ENCODE results near the gene MRNIP. TPM values are rescaled to one million over a fixed set of nuclear protein-coding genes. Genes with fewer than 3 reads are reported as not detected.

The MRNIP gene
- total and polyA plus RNA-seq, 4 donors = 22.9 to 103 (median 35.4) TPM

- Histone ChIP-seq H3K9me3 (ENCODE audit: control insufficient read depth, low read length) (no peaks in the 10 kb centered on the region), H3K4me1 (ENCODE audit: control insufficient read depth in 1 of 2, insufficient read depth in 2 of 2, low read length in 2 of 2) (peaks cover 0 to 2% of the 10 kb centered on the region in 2 donors), H3K4me3 (ENCODE audit: low read length in 2 of 2) (no peak overlapping the region), H3K27me3 (ENCODE audit: control insufficient read depth in 1 of 2, insufficient read depth in 2 of 2, low read length in 1 of 2) (no peaks in the 10 kb centered on the region), H3K36me3 (ENCODE audit: control insufficient read depth in 1 of 2, insufficient read depth in 2 of 2, low read length in 1 of 2) (peaks cover 0 to 7% of the 10 kb centered on the region in 2 donors), H3K27ac (ENCODE audit: low read depth in 1 of 2, low read length in 2 of 2) (no peak overlapping the region)
- DNase-seq (peak in 1 of 2 donors; percentile 52), ATAC-seq (ENCODE audit: low FRiP score) (no peak)
- 87 to 88% methylated on average over 19 of the region's 19 CpGs for WGBS, 2 donors
- intact Hi-C loops (cut with DNase I) = loop anchor here (5.0 to 10.0 kb wide), 2 partner anchors 52 to 105 kb away; partner anchors contain the start of genes MRNIP (in 1 of the 2) and TBC1D9B (in 1 of the 2)
Measured at GRCh38 chr5:179802207-179802883, 56.3 kb downstream of the MRNIP start.

DNA sequence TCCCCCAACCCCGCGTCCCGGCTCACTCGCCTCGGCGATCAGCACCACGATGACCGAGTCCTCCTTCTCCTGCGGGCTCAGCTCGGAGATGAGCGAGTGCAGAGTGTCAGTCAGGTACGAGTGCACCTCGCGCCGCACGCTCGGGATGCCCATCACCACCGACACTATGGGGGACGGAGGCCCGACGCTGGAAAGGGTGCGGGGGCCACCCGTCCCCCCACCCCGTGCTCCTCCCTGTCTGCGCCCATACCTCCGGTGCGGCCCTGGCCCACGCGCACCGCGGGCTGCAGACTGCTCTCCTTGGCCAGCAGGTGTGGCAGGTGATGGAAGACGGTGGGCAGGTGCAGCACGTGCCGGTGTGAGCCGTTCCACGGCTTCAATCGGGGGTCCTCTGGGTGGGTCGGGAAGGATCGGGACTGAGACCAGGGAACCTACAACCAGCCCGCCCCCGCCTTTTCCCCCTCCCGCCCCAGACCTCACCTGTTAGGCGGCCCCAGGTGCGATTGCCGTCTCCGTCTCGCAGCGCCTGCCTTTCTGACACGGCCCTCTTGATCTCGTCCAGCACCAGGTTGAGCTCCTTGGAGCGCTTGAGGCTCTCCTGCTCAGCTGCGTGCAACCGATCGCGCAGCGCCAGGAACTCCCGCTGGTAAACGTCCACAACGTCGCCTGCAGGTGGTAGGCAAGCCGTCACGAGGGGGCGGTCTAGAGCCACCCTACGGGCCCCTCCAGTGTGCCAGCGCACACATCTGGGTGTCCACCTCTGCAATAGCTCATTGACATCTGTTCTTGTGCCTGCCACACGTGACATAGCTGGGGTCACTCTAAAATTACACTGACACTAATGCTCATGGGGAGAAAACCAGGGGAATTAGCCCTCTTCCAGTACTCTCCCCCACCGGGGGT lies 57.1 kb downstream of the MRNIP start:
- Histone ChIP-seq H3K4me1 (ENCODE audit: control insufficient read depth in 1 of 2, insufficient read depth in 2 of 2, low read length in 2 of 2) (peaks cover 0 to 2% of the 10 kb centered on the region in 2 donors), H3K27ac (ENCODE audit: low read depth in 1 of 2, low read length in 2 of 2) (no peak overlapping the region), H3K36me3 (ENCODE audit: control insufficient read depth in 1 of 2, insufficient read depth in 2 of 2, low read length in 1 of 2) (peaks cover 0 to 7% of the 10 kb centered on the region in 2 donors), H3K27me3 (ENCODE audit: control insufficient read depth in 1 of 2, insufficient read depth in 2 of 2, low read length in 1 of 2) (no peaks in the 10 kb centered on the region), H3K4me3 (ENCODE audit: low read length in 2 of 2) (no peak overlapping the region), H3K9me3 (ENCODE audit: control insufficient read depth, low read length) (no peaks in the 10 kb centered on the region)
- WGBS, 2 donors = 63 to 68% methylated on average over 66 to 67 of the region's 67 CpGs
- intact Hi-C loops (cut with DNase I) = loop anchor here (5.0 to 10.0 kb wide), 2 partner anchors 53 to 106 kb away; partner anchors contain the start of genes MRNIP (in 1 of the 2) and TBC1D9B (in 1 of the 2)
- no peak for ATAC-seq (ENCODE audit: low FRiP score)
- peak; percentile 80 to 93 for DNase-seq

- H3K4me3 ChIP-seq (ENCODE audit: low read length in 2 of 2) = no peak overlapping the region
- H3K4me1 ChIP-seq (ENCODE audit: control insufficient read depth in 1 of 2, insufficient read depth in 2 of 2, low read length in 2 of 2) = peaks cover 0 to 2% of the 10 kb centered on the region in 2 donors
- 80 to 83% methylated on average over 12 of the region's 12 CpGs for WGBS, 2 donors
- H3K27ac ChIP-seq (ENCODE audit: low read depth in 1 of 2, low read length in 2 of 2) = no peak overlapping the region
- H3K27me3 ChIP-seq (ENCODE audit: control insufficient read depth in 1 of 2, insufficient read depth in 2 of 2, low read length in 1 of 2) = no peaks in the 10 kb centered on the region
- H3K9me3 ChIP-seq (ENCODE audit: control insufficient read depth, low read length) = no peaks in the 10 kb centered on the region
- H3K36me3 ChIP-seq (ENCODE audit: control insufficient read depth in 1 of 2, insufficient read depth in 2 of 2, low read length in 1 of 2) = peaks cover 0 to 7% of the 10 kb centered on the region in 2 donors
- no peak for DNase-seq
- intact Hi-C loops (cut with DNase I) = loop anchor here (5.0 to 10.0 kb wide), 2 partner anchors 54 to 107 kb away; partner anchors contain the start of genes MRNIP (in 1 of the 2) and TBC1D9B (in 1 of the 2)
- no peak for ATAC-seq (ENCODE audit: low FRiP score)
Measured at GRCh38 chr5:179800696-179801201, 57.9 kb downstream of the MRNIP start.

DNA sequence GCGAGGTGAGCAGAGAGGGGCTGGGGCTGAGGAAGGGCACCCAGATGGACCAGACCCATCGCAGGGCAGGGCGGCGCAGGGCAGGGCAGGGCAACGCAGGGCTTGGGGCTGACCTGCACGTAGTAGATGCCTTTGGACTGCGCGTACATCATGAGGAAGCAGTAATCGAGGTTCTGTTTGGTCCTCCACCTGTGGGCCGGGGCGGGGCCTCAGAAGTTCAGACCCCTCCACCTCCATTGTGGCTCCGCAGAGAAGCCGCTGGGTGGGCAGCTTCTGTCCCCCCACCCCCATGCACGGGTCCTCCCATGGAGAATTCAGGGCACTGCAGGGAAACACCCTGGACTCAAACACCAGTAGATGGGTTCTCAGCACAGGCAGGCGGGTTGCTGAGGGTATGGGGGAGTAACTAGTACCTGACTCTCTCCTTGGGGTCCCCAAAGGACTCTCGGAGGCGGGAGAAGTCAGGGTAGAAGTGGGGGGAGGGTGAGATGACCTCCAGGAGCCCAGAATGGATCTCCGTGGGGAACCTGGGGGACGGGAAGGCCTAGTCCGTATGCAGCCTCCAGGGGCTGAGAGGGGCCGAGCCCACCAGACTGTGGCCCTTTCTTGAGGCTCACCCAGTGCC lies 58.4 kb downstream of the MRNIP start:
- no peak overlapping the region for H3K27ac ChIP-seq (ENCODE audit: low read depth in 1 of 2, low read length in 2 of 2)
- ATAC-seq (ENCODE audit: low FRiP score) (no peak), DNase-seq (no peak)
- H3K9me3 ChIP-seq (ENCODE audit: control insufficient read depth, low read length) = no peaks in the 10 kb centered on the region
- no peak overlapping the region for H3K4me3 ChIP-seq (ENCODE audit: low read length in 2 of 2)
- WGBS, 2 donors = 91 to 93% methylated on average over 20 to 21 of the region's 21 CpGs
- no peaks in the 10 kb centered on the region for H3K27me3 ChIP-seq (ENCODE audit: control insufficient read depth in 1 of 2, insufficient read depth in 2 of 2, low read length in 1 of 2)
- peaks cover 0 to 7% of the 10 kb centered on the region in 2 donors for H3K36me3 ChIP-seq (ENCODE audit: control insufficient read depth in 1 of 2, insufficient read depth in 2 of 2, low read length in 1 of 2)
- H3K4me1 ChIP-seq (ENCODE audit: control insufficient read depth in 1 of 2, insufficient read depth in 2 of 2, low read length in 2 of 2) = peaks cover 0 to 2% of the 10 kb centered on the region in 2 donors
- intact Hi-C loops (cut with DNase I) = loop anchor here (5.0 to 10.0 kb wide), 2 partner anchors 55 to 107 kb away; partner anchors contain the start of genes MRNIP (in 1 of the 2) and TBC1D9B (in 1 of the 2)

DNA sequence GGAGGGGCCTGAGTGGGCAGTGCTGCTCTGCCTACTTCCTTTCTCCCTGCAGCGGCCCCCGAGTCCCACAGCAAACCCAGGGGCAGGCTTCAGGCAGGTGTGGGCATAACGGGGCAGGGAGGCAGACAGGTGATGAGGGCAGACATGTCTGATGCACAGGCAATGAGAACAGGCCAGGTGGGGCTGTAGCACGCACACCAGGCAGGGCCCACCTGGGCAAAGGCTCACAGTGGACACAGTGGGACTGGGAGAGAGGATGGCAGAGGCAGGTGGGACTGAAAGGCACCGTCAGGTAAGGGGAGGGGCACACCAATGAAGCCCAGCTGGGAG lies 59.0 kb downstream of the MRNIP start:
- no peak overlapping the region for H3K4me3 ChIP-seq (ENCODE audit: low read length in 2 of 2)
- H3K4me1 ChIP-seq (ENCODE audit: control insufficient read depth in 1 of 2, insufficient read depth in 2 of 2, low read length in 2 of 2) = no peaks in the 10 kb centered on the region

GRCh38 chr5:179798771-179799643 lies 59.6 kb downstream of the MRNIP start:
- Histone ChIP-seq H3K4me3 (ENCODE audit: low read length in 2 of 2) (no peak overlapping the region), H3K4me1 (ENCODE audit: control insufficient read depth in 1 of 2, insufficient read depth in 2 of 2, low read length in 2 of 2) (no peaks in the 10 kb centered on the region), H3K27me3 (ENCODE audit: control insufficient read depth in 1 of 2, insufficient read depth in 2 of 2, low read length in 1 of 2) (no peaks in the 10 kb centered on the region), H3K27ac (ENCODE audit: low read depth in 1 of 2, low read length in 2 of 2) (no peak overlapping the region), H3K9me3 (ENCODE audit: control insufficient read depth, low read length) (no peaks in the 10 kb centered on the region), H3K36me3 (ENCODE audit: control insufficient read depth in 1 of 2, insufficient read depth in 2 of 2, low read length in 1 of 2) (peaks cover 0 to 7% of the 10 kb centered on the region in 2 donors)
- DNase-seq (peak in 1 of 2 donors; percentile 45), ATAC-seq (ENCODE audit: low FRiP score) (no peak)
- WGBS, 2 donors = 93 to 94% methylated on average over 36 of the region's 36 CpGs
- intact Hi-C loops (cut with DNase I) = loop anchor here (5.0 to 10.0 kb wide), 3 partner anchors 37 to 124 kb away; no protein-coding TSS in a partner anchor

More for the DNA sequence above, 59.0 kb downstream of the MRNIP start:
- ATAC-seq (ENCODE audit: low FRiP score) (no peak), DNase-seq (no peak)
- intact Hi-C loops (cut with DNase I) = loop anchor here (5.0 to 10.0 kb wide), 3 partner anchors 37 to 125 kb away; no protein-coding TSS in a partner anchor
- H3K27me3 ChIP-seq (ENCODE audit: control insufficient read depth in 1 of 2, insufficient read depth in 2 of 2, low read length in 1 of 2) = no peaks in the 10 kb centered on the region
- H3K27ac ChIP-seq (ENCODE audit: low read depth in 1 of 2, low read length in 2 of 2) = no peak overlapping the region
- peaks cover 0 to 7% of the 10 kb centered on the region in 2 donors for H3K36me3 ChIP-seq (ENCODE audit: control insufficient read depth in 1 of 2, insufficient read depth in 2 of 2, low read length in 1 of 2)
- no peaks in the 10 kb centered on the region for H3K9me3 ChIP-seq (ENCODE audit: control insufficient read depth, low read length)
- 90 to 93% methylated on average over 5 of the region's 5 CpGs for WGBS, 2 donors

GRCh38 chr5:179798144-179798770 lies 60.4 kb downstream of the MRNIP start:
- no peaks in the 10 kb centered on the region for H3K4me1 ChIP-seq (ENCODE audit: control insufficient read depth in 1 of 2, insufficient read depth in 2 of 2, low read length in 2 of 2)
- intact Hi-C loops (cut with DNase I) = loop anchor here (5.0 to 10.0 kb wide), 3 partner anchors 36 to 123 kb away; no protein-coding TSS in a partner anchor

More at GRCh38 chr5:179798144-179798770, 60.4 kb downstream of the MRNIP start:
- Histone ChIP-seq H3K9me3 (ENCODE audit: control insufficient read depth, low read length) (no peaks in the 10 kb centered on the region), H3K27ac (ENCODE audit: low read depth in 1 of 2, low read length in 2 of 2) (no peak overlapping the region), H3K36me3 (ENCODE audit: control insufficient read depth in 1 of 2, insufficient read depth in 2 of 2, low read length in 1 of 2) (peaks cover 0 to 7% of the 10 kb centered on the region in 2 donors), H3K4me3 (ENCODE audit: low read length in 2 of 2) (no peak overlapping the region), H3K27me3 (ENCODE audit: control insufficient read depth in 1 of 2, insufficient read depth in 2 of 2, low read length in 1 of 2) (no peaks in the 10 kb centered on the region)
- DNase-seq (peak in 1 of 2 donors; percentile 37), ATAC-seq (ENCODE audit: low FRiP score) (no peak)
- WGBS, 2 donors = 96% methylated on average over 23 of the region's 23 CpGs
